Spleen (tissue), 11 donors: ENCODE measurements around the gene RPGRIP1. TPM values are rescaled to one million over a fixed set of nuclear protein-coding genes. Genes with fewer than 3 reads are reported as not detected.

ENCODE experiments used
- DNase-seq: peaks from one replicate; pipeline ENCODE4 v3.0.0-alpha.2; 2020
- H3K27ac ChIP-seq, 8 donors: fragments of 200-600 bp; sonication (generic) in 7 of 8; 1 replicate in 4 of 8; 2 replicates in 4 of 8; pipeline versions ENCODE4 v1.5.0 to v1.8.0; 2016 to 2021; ENCODE audit warnings: inconsistent platforms in 4 of 8, mild to moderate bottlenecking in 4 of 8, moderate library complexity in 1 of 8
- H3K27me3 ChIP-seq, 7 donors: fragments of 200-600 bp; sonication (generic) in 6 of 7; replicated peaks in 1 of 7; 1 replicate in 4 of 7; 2 replicates in 3 of 7; pipeline versions ENCODE4 v1.5.0 to v1.8.0; 2016 to 2021; ENCODE audit warnings: inconsistent platforms in 3 of 7, mild to moderate bottlenecking in 1 of 7
- H3K36me3 ChIP-seq, 6 donors: fragments of 200-600 bp; sonication (generic) in 5 of 6; 1 replicate in 4 of 6; 2 replicates in 2 of 6; pipeline versions ENCODE4 v1.5.0 to v1.8.0; 2016 to 2021; ENCODE audit warnings: inconsistent platforms in 2 of 6
- H3K4me1 ChIP-seq, 6 donors: fragments of 200-600 bp; sonication (generic) in 5 of 6; 1 replicate in 3 of 6; 2 replicates in 3 of 6; pipeline versions ENCODE4 v1.5.0 to v1.8.0; 2016 to 2021; ENCODE audit warnings: inconsistent platforms in 3 of 6
- H3K4me3 ChIP-seq, 8 donors: fragments of 200-600 bp; sonication (generic) in 7 of 8; 1 replicate in 4 of 8; 2 replicates in 4 of 8; pipeline versions ENCODE4 v1.5.0 to v1.8.0; 2016 to 2021; ENCODE audit warnings: inconsistent platforms in 4 of 8, mild to moderate bottlenecking in 4 of 8, moderate library complexity in 2 of 8
- H3K9me3 ChIP-seq, 8 donors: fragments of 200-600 bp; sonication (generic) in 7 of 8; 1 replicate in 4 of 8; 2 replicates in 4 of 8; pipeline versions ENCODE4 v1.5.0 to v1.8.0; 2016 to 2021; ENCODE audit warnings: inconsistent platforms in 4 of 8
- CTCF ChIP-seq, 11 experiments: fragments of 200-600 bp in 7 of 11; fragments of 450-650 bp in 4 of 11; sonication (generic) in 4 of 11; IDR thresholded peaks in 8 of 11; conservative IDR thresholded peaks in 3 of 11; 1 replicate in 7 of 11; 2 replicates in 4 of 11; pipeline versions ENCODE4 v1.4.0 to v1.8.0; 2016 to 2021; ENCODE audit warnings: antibody characterized with exemption in 11 of 11, inconsistent platforms in 4 of 11, mild to moderate bottlenecking in 1 of 11
- POLR2A ChIP-seq, 3 donors: fragments of 450-650 bp; IDR thresholded peaks; one replicate each; pipeline ENCODE4 v1.5.1; 2017; ENCODE audit warnings: antibody characterized with exemption in 3 of 3, mild to moderate bottlenecking in 1 of 3
- POLR2AphosphoS5 ChIP-seq, 3 donors: sonication (generic); formaldehyde crosslinking; IDR thresholded peaks; one replicate each; pipeline ENCODE4 v1.5.1; 2017; ENCODE audit warnings: antibody characterized with exemption in 3 of 3
- WGBS, 5 donors: extraction: QIAGEN DNeasy Blood & Tissue Kit in 3 of 5; methylation state at CpG; one replicate each; pipeline versions ENCODE4 v1.1.5 to v1.1.7; 2013 to 2018; 5-methylcytosine and 5-hydroxymethylcytosine counted together
- intact Hi-C: fragments of 100-400 bp; cut with DNase I; formaldehyde crosslinking; loops from one replicate; pipeline ENCODE4 v1.15.0; 2023; ENCODE audit warnings: low total_unique reads
- polyA plus RNA-seq, 3 donors: library from polyadenylated mRNA; stranded (reverse); fragments of 200-250 nt; gene quantifications; one replicate each; pipeline ENCODE4 v1.2.1, GENCODE V29; 2013
- total RNA-seq, 7 donors: library from RNA; depleted of rRNA in 3 of 7; stranded (reverse); fragments of >200 nt in 3 of 7; fragmentation: NEBNext Ultra II Directional in 4 of 7; extraction: Animal tissue kit (Norgen Biotek cat#: 25700) in 4 of 7; gene quantifications; one replicate each; pipeline versions ENCODE4 v1.1.0 to v1.2.1, GENCODE V29; 2016 to 2021
- donor health status: healthy with polysubstance abuse.
- donor health status: DM: no; HTN: no; CAD: no; lungs with moderate emphysema.
- donor health status: DM: no; HTN: no; CAD: no.
- donor health status: Bipolar disorder and iron deficiency.
- donor health status: healthy.
- donor health status: DM: no; HTN: no; CAD: no.
- donor health status: DM: yes; HTN: yes; CAD: no.

RPGRIP1 gene
- total and polyA plus RNA-seq, 10 donors: 0.33 to 4.0 (median 0.84) TPM

- intact Hi-C loops: loop anchor here (10.0 kb wide), 1 partner anchor 151 kb away; the partner anchor contains the start of gene SUPT16H
- no peak for DNase-seq
- Histone ChIP-seq H3K4me3 (no peak overlapping the region), H3K4me1 (peaks cover 30 to 100% (median 97%) of the 10 kb centered on the region in 6 donors), H3K27ac (no peak overlapping the region), H3K9me3 (no peaks in the 10 kb centered on the region), H3K36me3 (peaks cover 0 to 96% (median 60%) of the 10 kb centered on the region in 6 donors), H3K27me3 (no peaks in the 10 kb centered on the region)
- TF ChIP-seq POLR2AphosphoS5 (IDR thresholded peaks at IDR 0.05) (no peak), CTCF (IDR thresholded peaks at IDR 0.05 in 8 of 11, conservative IDR thresholded peaks at IDR 0.05 in 3 of 11) (no peak), POLR2A (IDR thresholded peaks at IDR 0.05) (no peak)
- 84 to 95% (median 88%) methylated on average over 5 of the region's 5 CpGs for WGBS, 5 donors
These were observed 45.8 kb upstream of the RPGRIP1 start for GRCh38 chr14:21234112-21234511.

- no peak overlapping the region for H3K4me3 ChIP-seq
- DNase-seq: no peak
- no peak for TF ChIP-seq POLR2A (IDR thresholded peaks at IDR 0.05)
- no peak for TF ChIP-seq POLR2AphosphoS5 (IDR thresholded peaks at IDR 0.05)
- no peak for TF ChIP-seq CTCF (IDR thresholded peaks at IDR 0.05 in 8 of 11, conservative IDR thresholded peaks at IDR 0.05 in 3 of 11)
- H3K9me3 ChIP-seq: no peaks in the 10 kb centered on the region
- H3K4me1 ChIP-seq: peaks cover 23 to 100% (median 91%) of the 10 kb centered on the region in 6 donors
- H3K27ac ChIP-seq: peak overlapping the region in 1 of 8 donors; percentile 33
- intact Hi-C loops: loop anchor here (10.0 kb wide), 1 partner anchor 148 kb away; the partner anchor contains the start of gene SUPT16H
- no peaks in the 10 kb centered on the region for H3K27me3 ChIP-seq
- H3K36me3 ChIP-seq: peaks cover 0 to 86% (median 39%) of the 10 kb centered on the region in 6 donors
- 74 to 79% (median 78%) methylated on average over 6 of the region's 6 CpGs for WGBS, 5 donors
These were observed 42.7 kb upstream of the RPGRIP1 start for GRCh38 chr14:21236948-21237797.

GRCh38 chr14:21238823-21239518 lies 40.9 kb upstream of the RPGRIP1 start:
- no peaks in the 10 kb centered on the region for H3K27me3 ChIP-seq
- WGBS, 5 donors: 89 to 93% (median 93%) methylated on average over 11 of the region's 11 CpGs
- TF ChIP-seq POLR2AphosphoS5 (IDR thresholded peaks at IDR 0.05) (peak in 2 of 3 donors; percentile 41 to 50), POLR2A (IDR thresholded peaks at IDR 0.05) (no peak), CTCF (IDR thresholded peaks at IDR 0.05 in 8 of 11, conservative IDR thresholded peaks at IDR 0.05 in 3 of 11) (no peak)
- intact Hi-C loops: loop anchor here (10.0 kb wide), 1 partner anchor 146 kb away; the partner anchor contains the start of gene SUPT16H
- H3K4me3 ChIP-seq: no peak overlapping the region
- H3K4me1 ChIP-seq: peaks cover 10 to 100% (median 82%) of the 10 kb centered on the region in 6 donors
- DNase-seq: no peak
- peaks cover 0 to 86% (median 33%) of the 10 kb centered on the region in 6 donors for H3K36me3 ChIP-seq
- no peak overlapping the region for H3K27ac ChIP-seq
- no peaks in the 10 kb centered on the region for H3K9me3 ChIP-seq
